HepG2 (cell line): ENCODE measurements around the gene CCDC38. TPM values are rescaled to one million over a fixed set of nuclear protein-coding genes. Genes with fewer than 3 reads are reported as not detected.

Experiments
- ATAC-seq: fragments of 200-7000 bp; cut with Tn5 transposase; 3 replicates; pipeline ENCODE4 v1.9.1; 2020; ENCODE audit warnings: mild to moderate bottlenecking, moderate library complexity
- BruUV-seq: library from RNA; stranded (reverse); fragments of 400-500 nt; replicated peaks from 2 replicates; lab custom pipeline; 2021; lab: Mats Ljungman, UMichigan
- CTCF ChIA-PET: fragments of 300-600 bp; formaldehyde crosslinking; extraction: SDS; loops from one replicate; lab custom pipeline; 2021; ENCODE audit warnings: low total read pairs, inconsistent platforms, low intra/inter-chr PET ratio; lab: Yijun Ruan, JAX
- POLR2A ChIA-PET: fragments of 350-600 bp; sonication (Branson Sonifier 250); formaldehyde crosslinking; loops from one replicate; lab custom pipeline; 2020; ENCODE audit warnings: antibody characterized with exemption, inconsistent platforms; lab: Yijun Ruan, JAX
- DNase-seq: peaks from one replicate; pipeline ENCODE4 v3.0.0-alpha.2; 2015; ENCODE audit warnings: low spot score
- FAIRE-seq: peaks from 3 replicates; lab custom pipeline; 2011; peaks lifted over from hg19 to GRCh38; lab: Jason Lieb, UNC
- H2AFZ ChIP-seq: one replicate; pipeline ENCODE4 v1.6.1; 2011; ENCODE audit warnings: low read length, inconsistent platforms
- H3K27ac ChIP-seq: fragments of 300-600 bp; 3 replicates; pipeline ENCODE4 v1.8.0; 2011; ENCODE audit warnings: mixed run types, mild to moderate bottlenecking, mixed read lengths, low read length, inconsistent platforms; ENCODE audit not compliant: insufficient read depth; ENCODE audit errors: extremely low read length
- H3K27me3 ChIP-seq, 2 experiments: fragments of 200-600 bp in 1 of 2; 2 replicates in 1 of 2; 3 replicates in 1 of 2; pipeline versions ENCODE4 v1.6.0 to v1.8.0; 2011; ENCODE audit warnings: low read length in 2 of 2, mild to moderate bottlenecking in 2 of 2, moderate library complexity in 2 of 2, inconsistent platforms in 1 of 2; ENCODE audit not compliant: insufficient read depth in 2 of 2, control insufficient read depth in 1 of 2
- H3K36me3 ChIP-seq, 2 experiments: fragments of 200-600 bp in 1 of 2; replicated peaks in 1 of 2; 2 replicates in 1 of 2; 3 replicates in 1 of 2; pipeline versions ENCODE4 v1.5.1 to v1.8.0; 2011; ENCODE audit warnings: low read length in 2 of 2, inconsistent platforms in 1 of 2; ENCODE audit not compliant: insufficient read depth in 2 of 2, control insufficient read depth in 1 of 2
- H3K4me1 ChIP-seq: 2 replicates; pipeline ENCODE4 v1.5.1; 2012; ENCODE audit warnings: low read length, inconsistent platforms; ENCODE audit not compliant: insufficient read depth
- H3K4me2 ChIP-seq: 2 replicates; pipeline ENCODE4 v1.6.0; 2011; ENCODE audit warnings: low read depth, low read length, inconsistent platforms
- H3K4me3 ChIP-seq, 3 experiments: fragments of 200-600 bp in 1 of 3; sonication (generic), shearing (Covaris generic) in 1 of 3; replicated peaks in 1 of 3; 2 replicates each; pipeline ENCODE4 v1.5.1; 2011 to 2016; ENCODE audit warnings: low read length in 3 of 3, inconsistent platforms in 2 of 3, low read depth in 2 of 3, mild to moderate bottlenecking in 2 of 3, control low read depth in 1 of 3, mixed read lengths in 1 of 3; ENCODE audit not compliant: insufficient read depth in 1 of 3
- H3K79me2 ChIP-seq: one replicate; pipeline ENCODE4 v1.6.1; 2011; ENCODE audit warnings: low read length, inconsistent platforms; ENCODE audit not compliant: insufficient read depth
- H3K9ac ChIP-seq: 2 replicates; pipeline ENCODE4 v1.6.0; 2011; ENCODE audit warnings: mild to moderate bottlenecking, low read depth, low read length, inconsistent platforms; ENCODE audit not compliant: insufficient read depth
- H3K9me3 ChIP-seq: 2 replicates; pipeline ENCODE4 v1.5.1; 2012; ENCODE audit warnings: mild to moderate bottlenecking, low read length
- H4K20me1 ChIP-seq: 2 replicates; pipeline ENCODE4 v1.6.0; 2011; ENCODE audit warnings: inconsistent platforms, mild to moderate bottlenecking, low read length, moderate library complexity; ENCODE audit not compliant: insufficient read depth
- ARID5B ChIP-seq: IDR thresholded peaks from 2 replicates; pipeline ENCODE4 v1.4.0; 2020; ENCODE audit warnings: mild to moderate bottlenecking, missing genetic modification reagents
- CEBPG ChIP-seq: IDR thresholded peaks from 2 replicates; pipeline ENCODE4 v1.6.1; 2016
- GATA4 ChIP-seq: sonication (generic); IDR thresholded peaks from 2 replicates; pipeline ENCODE4 v1.6.1; 2016; ENCODE audit warnings: antibody characterized with exemption, low read depth, borderline replicate concordance
- HDAC1 ChIP-seq: sonication (generic); formaldehyde crosslinking; IDR thresholded peaks from 2 replicates; pipeline ENCODE4 v1.5.1; 2020; ENCODE audit warnings: mild to moderate bottlenecking, missing genetic modification reagents
- HNF4A ChIP-seq: sonication (generic); formaldehyde crosslinking; IDR thresholded peaks from 2 replicates; pipeline ENCODE4 v1.4.0; 2020; ENCODE audit warnings: missing genetic modification reagents
- MBD4 ChIP-seq: IDR thresholded peaks from 2 replicates; pipeline ENCODE4 v1.6.1; 2012; ENCODE audit warnings: low read length, inconsistent platforms, borderline replicate concordance
- MIER2 ChIP-seq: IDR thresholded peaks from 2 replicates; pipeline ENCODE4 v1.6.1; 2016; ENCODE audit warnings: missing biosample characterization, missing genetic modification reagents
- MIER3 ChIP-seq: IDR thresholded peaks from 2 replicates; pipeline ENCODE4 v1.6.1; 2016; ENCODE audit warnings: missing compliant biosample characterization, borderline replicate concordance
- MNT ChIP-seq: fragments of 450-650 bp; IDR thresholded peaks from 2 replicates; pipeline ENCODE4 v1.6.1; 2016
- MTA1 ChIP-seq: sonication (generic); formaldehyde crosslinking; IDR thresholded peaks from 2 replicates; pipeline ENCODE4 v1.4.0; 2020; ENCODE audit warnings: missing genetic modification reagents, mild to moderate bottlenecking, borderline replicate concordance
- ONECUT2 ChIP-seq: sonication (generic); formaldehyde crosslinking; IDR thresholded peaks from 2 replicates; pipeline ENCODE4 v1.4.0; 2020; ENCODE audit warnings: missing genetic modification reagents
- PITX1 ChIP-seq: sonication (generic); formaldehyde crosslinking; IDR thresholded peaks from 2 replicates; pipeline ENCODE4 v1.5.1; 2020; ENCODE audit warnings: mild to moderate bottlenecking, missing genetic modification reagents
- SIN3B ChIP-seq: fragments of 150-350 bp; IDR thresholded peaks from 2 replicates; pipeline ENCODE4 v1.6.1; 2014; ENCODE audit warnings: low read length
- SP5 ChIP-seq: IDR thresholded peaks from 2 replicates; pipeline ENCODE4 v1.6.1; 2016; ENCODE audit warnings: low read depth, borderline replicate concordance
- SRF ChIP-seq: IDR thresholded peaks from 2 replicates; pipeline ENCODE4 v1.6.1; 2011; ENCODE audit warnings: mild to moderate bottlenecking, low read depth, low read length, moderate library complexity
- TOE1 ChIP-seq: sonication (generic); formaldehyde crosslinking; IDR thresholded peaks from 2 replicates; pipeline ENCODE4 v1.4.0; 2020; ENCODE audit warnings: mild to moderate bottlenecking, missing genetic modification reagents
- ZBTB38 ChIP-seq: sonication (generic); formaldehyde crosslinking; IDR thresholded peaks from 2 replicates; pipeline ENCODE4 v1.5.1; 2020; ENCODE audit warnings: mild to moderate bottlenecking, missing genetic modification reagents
- ZFX ChIP-seq: sonication (generic); formaldehyde crosslinking; IDR thresholded peaks from 2 replicates; pipeline ENCODE4 v1.4.0; 2020; ENCODE audit warnings: mild to moderate bottlenecking, low read depth, missing genetic modification reagents, moderate library complexity
- ZMYM3 ChIP-seq: sonication (generic); formaldehyde crosslinking; IDR thresholded peaks from 2 replicates; pipeline ENCODE4 v1.5.1; 2020; ENCODE audit warnings: mild to moderate bottlenecking, missing genetic modification reagents
- ZNF17 ChIP-seq: sonication (generic); formaldehyde crosslinking; IDR thresholded peaks from 2 replicates; pipeline ENCODE4 v1.5.0; 2020; ENCODE audit warnings: mild to moderate bottlenecking, missing genetic modification reagents
- ZNF709 ChIP-seq: sonication (generic); formaldehyde crosslinking; IDR thresholded peaks from 2 replicates; pipeline ENCODE4 v1.5.0; 2020; ENCODE audit warnings: mild to moderate bottlenecking, missing genetic modification reagents
- WGBS: methylation state at CpG from one replicate; pipeline ENCODE4 v1.1.6; 2017; ENCODE audit warnings: low lambda C conversion rate; 5-methylcytosine and 5-hydroxymethylcytosine counted together
- in situ Hi-C: cut with HindIII; loops from 2 replicates; pipeline ENCODE4 v1.10.0; 2017; ENCODE audit warnings: low pct_unique_long_range_greater_than_20kb; ENCODE audit not compliant: extremely low pct_ligation_motif_present
- intact Hi-C: fragments of 100-400 bp; cut with micrococcal nuclease; formaldehyde crosslinking; loops from one replicate; pipeline ENCODE4 v1.10.0; 2022; ENCODE audit not compliant: unreplicated experiment
- polyA plus RNA-seq, 8 experiments: library from polyadenylated mRNA; depleted of rRNA in 3 of 8; stranded (reverse) in 7 of 8; unstranded in 1 of 8; fragments of >200 nt; fragmentation: Illumina TruSeq in 4 of 8; extraction: Trizol in 4 of 8; gene quantifications; 2 replicates each; pipeline versions ENCODE4 v1.2.1 to v1.2.3, GENCODE V29; 2011 to 2016; ENCODE audit warnings: low read depth in 4 of 8, missing spikeins in 1 of 8, mixed read lengths in 1 of 8; ENCODE audit not compliant: insufficient read depth in 1 of 8
- total RNA-seq, 5 experiments: library from RNA; depleted of rRNA; stranded (reverse); fragments of >200 nt; fragmentation: Illumina TruSeq; extraction: Trizol; gene quantifications; 2 replicates each; pipeline ENCODE4 v1.2.3, GENCODE V29; 2016; ENCODE audit warnings: low read depth in 1 of 5

The CCDC38 gene
- total and polyA plus RNA-seq, 2 of the 13 experiments (the other 11 are each of a cell fraction or from before 2014, with no cell fraction given), result 0.24 to 0.32 TPM

GRCh38 chr12:95943330-95943842 lies 972 bp upstream of the CCDC38 start, which contains the start of gene AMDHD1 (continued):
- TF ChIP-seq MNT, result no peak
- TF ChIP-seq ZNF709 (CRISPR knock-in tag), result peak; percentile 39; the same call in 1 of the 2 replicates
- TF ChIP-seq ZMYM3 (CRISPR knock-in tag), result peak; percentile 12; the same call in 1 of the 2 replicates
- TF ChIP-seq MTA1 (CRISPR knock-in tag), result no peak
- TF ChIP-seq MIER2 (CRISPR knock-in tag), result no peak
- TF ChIP-seq SRF, result no peak
- no peak for TF ChIP-seq TOE1 (CRISPR knock-in tag)
- TF ChIP-seq ZNF17 (CRISPR knock-in tag), result no peak
- TF ChIP-seq ZBTB38 (CRISPR knock-in tag), result peak; percentile 62; the same call in 1 of the 2 replicates
- peak; percentile 86 for TF ChIP-seq HDAC1
- no peak for TF ChIP-seq SIN3B

DNA sequence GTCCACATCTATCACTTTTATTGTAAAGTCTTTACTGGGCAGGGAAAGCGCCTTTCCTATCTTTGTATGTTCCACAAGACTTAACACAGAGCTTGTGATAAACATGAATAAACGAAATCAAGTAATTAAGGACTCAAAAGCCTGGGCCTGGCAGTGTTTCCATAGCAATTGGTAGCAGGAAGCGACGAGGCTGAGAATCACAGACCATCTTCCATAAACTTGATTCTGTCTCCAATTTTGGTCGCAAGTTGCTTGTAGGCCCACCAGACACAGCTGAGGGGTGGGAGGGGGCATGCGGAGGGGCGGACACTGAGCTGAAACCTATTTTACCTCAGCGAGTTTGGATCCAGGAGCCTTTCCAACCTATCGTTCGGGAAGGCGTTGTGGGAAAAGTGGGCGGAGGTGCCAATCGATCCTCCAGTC lies 302 bp downstream of the CCDC38 start:
- H3K27ac ChIP-seq, result peak overlapping the region; percentile 88
- peak overlapping the region; percentile 72 to 92 (median 86) for H3K4me3 ChIP-seq
- FAIRE-seq, result peak; percentile 26
- peak; percentile 46 for DNase-seq
- H3K4me2 ChIP-seq, result peak overlapping the region; percentile 94
- WGBS, result 7% methylated on average over 13 of the region's 13 CpGs
- H3K9ac ChIP-seq, result peak overlapping the region; percentile 85
- no peaks in the 10 kb centered on the region for H3K36me3 ChIP-seq
- no peak overlapping the region for H2AFZ ChIP-seq
- H3K4me1 ChIP-seq, result peaks cover 53% of the 10 kb centered on the region
- peaks cover 15% of the 10 kb centered on the region for H3K79me2 ChIP-seq
- TSS peak; percentile 93 for BruUV-seq
- H3K9me3 ChIP-seq, result no peaks in the 10 kb centered on the region
- intact Hi-C loops (loop anchor here (2.0 kb wide), 1 partner anchor 55 kb away; the partner anchor contains the start of gene HAL), in situ Hi-C loops (no loop called here)
- POLR2A ChIA-PET, result interaction anchor here (1.2 to 4.7 kb wide), 12 partner anchors 11 to 94 kb away, joined by 3 to 92 read pairs (median 14); partner anchors contain the start of genes HAL and LTA4H
- CTCF ChIA-PET, result no interaction called here
- no peaks in the 10 kb centered on the region; a peak in 1 of 5 replicates for H3K27me3 ChIP-seq
- no peak for ATAC-seq
- no peaks in the 10 kb centered on the region for H4K20me1 ChIP-seq
- TF ChIP-seq MBD4 (no peak), CEBPG (CRISPR knock-in tag) (no peak), HNF4A (CRISPR knock-in tag) (0 out of 2 replicates have a peak, but pooled peaks have one; percentile 14), ZFX (CRISPR knock-in tag) (peak; percentile 54; the same call in 1 of the 2 replicates), ARID5B (CRISPR knock-in tag) (0 out of 2 replicates have a peak, but pooled peaks have one; percentile 10), ONECUT2 (CRISPR knock-in tag) (peak; percentile 91), MIER3 (CRISPR knock-in tag) (peak; percentile 10; the same call in 1 of the 2 replicates), SP5 (CRISPR knock-in tag) (peak; percentile 92), GATA4 (0 out of 2 replicates have a peak, but pooled peaks have one; percentile 23), PITX1 (CRISPR knock-in tag) (0 out of 2 replicates have a peak, but pooled peaks have one; percentile 60)
